Ascending aorta (tissue), 2 donors: ENCODE results near the gene WNT4. TPM values are rescaled to one million over a fixed set of nuclear protein-coding genes. Genes with fewer than 3 reads are reported as not detected.
A peak's percentile ranks its signal among the peaks of the same experiment; 100 is the strongest.

Experiments used
- DNase-seq, 2 donors: peaks; one replicate each; pipeline ENCODE4 v3.0.0-alpha.2; 2019; ENCODE audit warnings: low spot score in 2 of 2
- H3K27ac ChIP-seq, 2 donors: fragments of 200-600 bp; sonication (generic); one replicate each; pipeline ENCODE4 v1.5.1; 2016 to 2017; ENCODE audit warnings: mild to moderate bottlenecking in 1 of 2
- H3K27me3 ChIP-seq: fragments of 200-600 bp; sonication (generic); one replicate; pipeline ENCODE4 v1.5.1; 2017
- H3K36me3 ChIP-seq, 2 donors: fragments of 200-600 bp; sonication (generic); one replicate each; pipeline ENCODE4 v1.5.1; 2016
- H3K4me1 ChIP-seq, 2 donors: fragments of 200-600 bp; sonication (generic); one replicate each; pipeline ENCODE4 v1.5.1; 2016 to 2017; ENCODE audit warnings: mild to moderate bottlenecking in 1 of 2
- H3K4me3 ChIP-seq, 2 donors: fragments of 200-600 bp; sonication (generic); one replicate each; pipeline ENCODE4 v1.5.1; 2016 to 2017; ENCODE audit warnings: mild to moderate bottlenecking in 1 of 2
- H3K9me3 ChIP-seq, 2 donors: fragments of 200-600 bp; sonication (generic); one replicate each; pipeline ENCODE4 v1.5.1; 2016
- intact Hi-C: fragments of 100-400 bp; cut with DNase I; formaldehyde crosslinking; loops from one replicate; pipeline ENCODE4 v1.15.1; 2023
- total RNA-seq: library from RNA; depleted of rRNA; stranded (reverse); fragments of >200 nt; gene quantifications from one replicate; pipeline ENCODE4 v1.1.0, GENCODE V29; 2016
- TF ChIP-seq, protein P1 (sequence below), 3 experiments: fragments of 200-600 bp in 2 of 3; fragments of 450-650 bp in 1 of 3; sonication (generic) in 2 of 3; IDR thresholded peaks; one replicate each; pipeline ENCODE4 v1.5.1; 2016 to 2019; ENCODE audit warnings: antibody characterized with exemption in 3 of 3, mild to moderate bottlenecking in 1 of 3, moderate library complexity in 1 of 3

WNT4 gene
- not detected for total RNA-seq

DNA sequence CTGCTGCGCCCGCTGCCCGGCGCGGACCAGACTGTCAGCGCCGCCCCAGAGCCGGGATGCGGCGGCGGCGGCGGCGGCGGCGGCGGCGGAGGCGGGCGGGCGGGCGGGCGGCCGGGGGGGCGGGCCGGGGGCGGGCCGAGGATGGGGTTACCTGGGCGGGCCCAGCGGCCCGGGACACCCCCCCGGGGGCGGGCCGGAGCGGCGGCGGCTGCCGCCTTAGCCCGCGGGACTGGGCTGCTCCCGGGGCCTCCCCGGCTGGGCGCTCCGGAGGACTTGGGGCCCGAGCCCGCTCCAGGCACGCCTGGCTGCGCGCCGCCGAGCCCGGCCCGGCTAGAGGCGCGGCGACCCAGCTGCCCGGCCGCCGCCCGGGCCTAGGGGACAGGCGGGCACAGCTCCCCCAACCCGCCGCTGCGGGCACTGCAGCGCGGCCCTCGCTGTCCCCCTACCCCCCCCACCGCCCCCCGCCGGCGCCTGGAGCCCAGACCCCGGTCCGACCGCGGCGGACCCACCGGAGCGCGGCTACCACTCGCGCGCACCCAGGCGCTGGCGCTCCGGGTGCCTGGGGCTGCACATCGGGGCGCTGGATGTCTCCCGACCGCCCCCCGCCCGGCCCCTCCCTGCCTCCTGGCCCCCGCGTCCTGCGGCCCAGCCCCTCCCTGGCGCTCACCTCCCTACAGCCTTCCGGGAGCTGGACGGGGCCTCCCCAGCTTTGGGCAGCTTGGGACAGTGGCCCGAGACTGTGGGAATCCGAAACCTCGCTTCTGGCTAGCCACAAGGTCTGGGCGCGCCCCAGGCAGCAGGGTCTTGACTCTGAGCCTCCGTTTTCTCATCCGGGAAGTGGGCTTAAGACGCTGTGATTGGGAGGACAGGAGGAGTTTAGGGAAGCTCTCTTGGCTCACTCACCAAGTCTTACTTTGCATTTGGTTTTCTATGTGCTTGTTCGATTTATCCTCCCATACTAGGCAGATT is at the start of gene WNT4:
TSS of gene WNT4 (minus strand) at position 33 of the 969 bp plus-strand sequence. CDS start 175 bp downstream, outside the sequence.
- H3K9me3 ChIP-seq, result no peaks in the 10 kb centered on the region
- DNase-seq, result no peak
- intact Hi-C loops, result no loop called here
- H3K36me3 ChIP-seq, result no peaks in the 10 kb centered on the region
- peaks cover 5 to 13% of the 10 kb centered on the region in 2 donors for H3K4me1 ChIP-seq
- peak within 1 kb of the TSS; percentile 63 to 73 for H3K4me3 ChIP-seq
- no peak within 1 kb of the TSS for H3K27ac ChIP-seq
- no peaks in the 10 kb centered on the region for H3K27me3 ChIP-seq
- TF ChIP-seq, protein P1, sequence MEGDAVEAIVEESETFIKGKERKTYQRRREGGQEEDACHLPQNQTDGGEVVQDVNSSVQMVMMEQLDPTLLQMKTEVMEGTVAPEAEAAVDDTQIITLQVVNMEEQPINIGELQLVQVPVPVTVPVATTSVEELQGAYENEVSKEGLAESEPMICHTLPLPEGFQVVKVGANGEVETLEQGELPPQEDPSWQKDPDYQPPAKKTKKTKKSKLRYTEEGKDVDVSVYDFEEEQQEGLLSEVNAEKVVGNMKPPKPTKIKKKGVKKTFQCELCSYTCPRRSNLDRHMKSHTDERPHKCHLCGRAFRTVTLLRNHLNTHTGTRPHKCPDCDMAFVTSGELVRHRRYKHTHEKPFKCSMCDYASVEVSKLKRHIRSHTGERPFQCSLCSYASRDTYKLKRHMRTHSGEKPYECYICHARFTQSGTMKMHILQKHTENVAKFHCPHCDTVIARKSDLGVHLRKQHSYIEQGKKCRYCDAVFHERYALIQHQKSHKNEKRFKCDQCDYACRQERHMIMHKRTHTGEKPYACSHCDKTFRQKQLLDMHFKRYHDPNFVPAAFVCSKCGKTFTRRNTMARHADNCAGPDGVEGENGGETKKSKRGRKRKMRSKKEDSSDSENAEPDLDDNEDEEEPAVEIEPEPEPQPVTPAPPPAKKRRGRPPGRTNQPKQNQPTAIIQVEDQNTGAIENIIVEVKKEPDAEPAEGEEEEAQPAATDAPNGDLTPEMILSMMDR (IDR thresholded peaks at IDR 0.05), result peak in 1 of 3 experiments; percentile 18

DNA sequence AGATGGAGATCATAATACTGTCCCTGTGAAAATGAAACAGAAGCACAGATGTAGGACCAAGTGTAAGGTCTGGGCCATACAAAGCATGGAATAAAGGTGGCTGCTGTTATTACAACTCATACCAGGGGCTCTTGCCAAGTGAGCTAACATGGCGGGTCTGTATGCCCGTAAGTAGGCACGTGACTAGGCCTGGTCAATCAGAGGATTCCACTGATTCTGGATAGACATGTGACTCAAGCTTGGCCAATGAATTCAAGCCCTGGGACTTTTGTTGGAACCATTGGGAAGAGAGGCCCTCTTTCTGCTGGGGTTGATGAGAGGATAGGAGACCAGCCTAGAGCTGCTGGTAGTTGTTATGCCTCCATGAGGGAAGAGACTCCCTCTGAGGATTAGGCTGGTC is 47.8 kb upstream of the WNT4 start:
- no peak for DNase-seq
- no peaks in the 10 kb centered on the region for H3K9me3 ChIP-seq
- H3K27ac ChIP-seq, result no peak overlapping the region
- no peaks in the 10 kb centered on the region for H3K4me1 ChIP-seq
- H3K36me3 ChIP-seq, result no peaks in the 10 kb centered on the region
- TF ChIP-seq, protein P1 (IDR thresholded peaks at IDR 0.05), result no peak
- no peaks in the 10 kb centered on the region for H3K27me3 ChIP-seq
- intact Hi-C loops, result no loop called here
- H3K4me3 ChIP-seq, result no peak overlapping the region

GRCh38 chr1:22190251-22190650 is 47.4 kb upstream of the WNT4 start:
- H3K9me3 ChIP-seq, result no peaks in the 10 kb centered on the region
- H3K27ac ChIP-seq, result no peak overlapping the region
- no peaks in the 10 kb centered on the region for H3K27me3 ChIP-seq
- no peak for DNase-seq
- H3K4me1 ChIP-seq, result no peaks in the 10 kb centered on the region
- no peak overlapping the region for H3K4me3 ChIP-seq
- no peaks in the 10 kb centered on the region for H3K36me3 ChIP-seq
- intact Hi-C loops, result no loop called here
- TF ChIP-seq, protein P1 (IDR thresholded peaks at IDR 0.05), result no peak

- no peak for DNase-seq
- Histone ChIP-seq H3K9me3 (no peaks in the 10 kb centered on the region), H3K4me1 (no peaks in the 10 kb centered on the region), H3K27me3 (no peaks in the 10 kb centered on the region), H3K4me3 (no peak overlapping the region), H3K36me3 (no peaks in the 10 kb centered on the region), H3K27ac (no peak overlapping the region)
- intact Hi-C loops, result no loop called here
- TF ChIP-seq, protein P1 (IDR thresholded peaks at IDR 0.05), result no peak
Measured at GRCh38 chr1:22189619-22190018, 46.7 kb upstream of the WNT4 start.

DNA sequence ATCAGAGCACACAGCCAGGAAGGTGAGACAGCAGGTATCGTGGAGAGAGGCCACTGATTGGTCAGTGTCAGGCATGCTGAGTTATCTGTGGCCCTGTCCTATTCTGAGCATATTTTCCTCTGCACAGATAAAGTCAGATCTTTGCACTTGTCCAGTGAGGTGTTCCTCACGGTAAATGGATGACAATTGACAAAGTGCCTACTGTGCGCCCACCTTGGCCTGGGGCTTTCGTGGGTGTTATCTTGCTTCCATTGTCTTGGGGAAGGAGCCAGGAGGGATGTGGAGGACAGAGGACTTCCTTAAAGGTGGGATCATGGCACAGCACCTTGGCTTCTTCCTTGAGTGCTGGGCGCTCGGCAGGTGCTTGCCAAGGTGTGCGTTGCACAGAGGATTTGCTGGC is 46.0 kb upstream of the WNT4 start:
- no peaks in the 10 kb centered on the region for H3K36me3 ChIP-seq
- no peak overlapping the region for H3K27ac ChIP-seq
- TF ChIP-seq, protein P1 (IDR thresholded peaks at IDR 0.05), result no peak
- no peak for DNase-seq
- no peaks in the 10 kb centered on the region for H3K27me3 ChIP-seq
- intact Hi-C loops, result no loop called here
- H3K4me3 ChIP-seq, result no peak overlapping the region
- H3K9me3 ChIP-seq, result no peaks in the 10 kb centered on the region
- no peaks in the 10 kb centered on the region for H3K4me1 ChIP-seq
